A673 (cell line): Measurements from ENCODE around the gene ABCG1. TPM values are rescaled to one million over a fixed set of nuclear protein-coding genes. Genes with fewer than 3 reads are reported as not detected.

ENCODE experiments used
- BruUV-seq: library from RNA; stranded (reverse); fragments of 400-500 nt; replicated peaks from 2 replicates; lab custom pipeline; 2021; lab: Mats Ljungman, UMichigan
- CTCF ChIA-PET: fragments of 300-600 bp; sonication (Branson Sonifier 250); formaldehyde crosslinking; loops from one replicate; lab custom pipeline; 2022; ENCODE audit warnings: antibody characterized with exemption; lab: Charles Lee
- POLR2A ChIA-PET: fragments of 300-600 bp; sonication (Branson Sonifier 250); formaldehyde crosslinking; loops from one replicate; lab custom pipeline; 2022; ENCODE audit warnings: antibody characterized with exemption; ENCODE audit not compliant: low non-redundant PET; lab: Charles Lee
- DNase-seq: peaks from one replicate; pipeline ENCODE4 v3.0.0-alpha.2; 2015; ENCODE audit warnings: low spot score
- H3K27ac ChIP-seq: fragments of 200-600 bp; sonication (generic); 2 replicates; pipeline ENCODE4 v1.5.1; 2016; ENCODE audit warnings: mixed run types, low read depth, mild to moderate bottlenecking, mixed read lengths, antibody characterized with exemption, low read length; ENCODE audit not compliant: poor library complexity, severe bottlenecking
- H3K27me3 ChIP-seq: fragments of 200-600 bp; sonication (generic); replicated peaks from 2 replicates; pipeline ENCODE4 v1.6.1; 2017; ENCODE audit warnings: mixed run types, low read depth, mild to moderate bottlenecking, mixed read lengths, antibody characterized with exemption, low read length; ENCODE audit not compliant: insufficient read depth, poor library complexity
- H3K36me3 ChIP-seq: fragments of 200-600 bp; sonication (generic); 2 replicates; pipeline ENCODE4 v1.6.1; 2016; ENCODE audit warnings: mixed run types, mild to moderate bottlenecking, mixed read lengths, antibody characterized with exemption, low read length; ENCODE audit not compliant: insufficient read depth, poor library complexity, severe bottlenecking
- H3K4me1 ChIP-seq: fragments of 200-600 bp; sonication (generic); 2 replicates; pipeline ENCODE4 v1.6.1; 2017; ENCODE audit warnings: mixed run types, mild to moderate bottlenecking, mixed read lengths, antibody characterized with exemption, low read length; ENCODE audit not compliant: insufficient read depth, poor library complexity, severe bottlenecking
- H3K4me3 ChIP-seq: fragments of 200-600 bp; sonication (generic); 2 replicates; pipeline ENCODE4 v1.5.1; 2016; ENCODE audit warnings: low read depth, mixed run types, mild to moderate bottlenecking, mixed read lengths, low read length; ENCODE audit not compliant: poor library complexity, severe bottlenecking
- H3K9me3 ChIP-seq: fragments of 200-600 bp; sonication (generic); 2 replicates; pipeline ENCODE4 v1.6.1; 2016; ENCODE audit warnings: mixed run types, low read depth, mild to moderate bottlenecking, mixed read lengths, antibody characterized with exemption, low read length; ENCODE audit not compliant: poor library complexity, severe bottlenecking
- EZH2 ChIP-seq: fragments of 200-600 bp; sonication (generic); IDR thresholded peaks from 2 replicates; pipeline ENCODE4 v1.6.1; 2017; ENCODE audit warnings: borderline replicate concordance, low read depth, mild to moderate bottlenecking, mixed read lengths, antibody characterized with exemption, low read length; ENCODE audit not compliant: poor library complexity, severe bottlenecking
- intact Hi-C: fragments of 100-400 bp; cut with micrococcal nuclease; formaldehyde crosslinking; loops from one replicate; pipeline ENCODE4 v1.10.0; 2022; ENCODE audit not compliant: unreplicated experiment
- total RNA-seq: library from RNA; stranded (reverse); gene quantifications from 2 replicates; pipeline ENCODE4 v1.2.3, GENCODE V29; 2021
- TF ChIP-seq, protein P1 (sequence below): fragments of 300-800, 200-600 bp; sonication (generic); conservative IDR thresholded peaks from 2 replicates; pipeline ENCODE4 v1.5.1; 2017; ENCODE audit warnings: low read depth, mild to moderate bottlenecking, antibody characterized with exemption, low read length, moderate library complexity, mixed read lengths

The ABCG1 gene
- total RNA-seq, 1 experiment from 2014 or later = 3.4 TPM

GRCh38 chr21:42343556-42343955 lies 124.6 kb downstream of the ABCG1 start:
- Histone ChIP-seq H3K4me1 (no peaks in the 10 kb centered on the region), H3K36me3 (no peaks in the 10 kb centered on the region), H3K9me3 (no peaks in the 10 kb centered on the region), H3K4me3 (no peak overlapping the region), H3K27me3 (no peaks in the 10 kb centered on the region), H3K27ac (no peak overlapping the region)
- DNase-seq = no peak
- BruUV-seq = no TSS peak
- CTCF ChIA-PET = no interaction called here
- intact Hi-C loops = no loop called here
- TF ChIP-seq, protein P1, sequence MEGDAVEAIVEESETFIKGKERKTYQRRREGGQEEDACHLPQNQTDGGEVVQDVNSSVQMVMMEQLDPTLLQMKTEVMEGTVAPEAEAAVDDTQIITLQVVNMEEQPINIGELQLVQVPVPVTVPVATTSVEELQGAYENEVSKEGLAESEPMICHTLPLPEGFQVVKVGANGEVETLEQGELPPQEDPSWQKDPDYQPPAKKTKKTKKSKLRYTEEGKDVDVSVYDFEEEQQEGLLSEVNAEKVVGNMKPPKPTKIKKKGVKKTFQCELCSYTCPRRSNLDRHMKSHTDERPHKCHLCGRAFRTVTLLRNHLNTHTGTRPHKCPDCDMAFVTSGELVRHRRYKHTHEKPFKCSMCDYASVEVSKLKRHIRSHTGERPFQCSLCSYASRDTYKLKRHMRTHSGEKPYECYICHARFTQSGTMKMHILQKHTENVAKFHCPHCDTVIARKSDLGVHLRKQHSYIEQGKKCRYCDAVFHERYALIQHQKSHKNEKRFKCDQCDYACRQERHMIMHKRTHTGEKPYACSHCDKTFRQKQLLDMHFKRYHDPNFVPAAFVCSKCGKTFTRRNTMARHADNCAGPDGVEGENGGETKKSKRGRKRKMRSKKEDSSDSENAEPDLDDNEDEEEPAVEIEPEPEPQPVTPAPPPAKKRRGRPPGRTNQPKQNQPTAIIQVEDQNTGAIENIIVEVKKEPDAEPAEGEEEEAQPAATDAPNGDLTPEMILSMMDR = no peak
- no peak for TF ChIP-seq EZH2
- POLR2A ChIA-PET = no interaction called here

DNA sequence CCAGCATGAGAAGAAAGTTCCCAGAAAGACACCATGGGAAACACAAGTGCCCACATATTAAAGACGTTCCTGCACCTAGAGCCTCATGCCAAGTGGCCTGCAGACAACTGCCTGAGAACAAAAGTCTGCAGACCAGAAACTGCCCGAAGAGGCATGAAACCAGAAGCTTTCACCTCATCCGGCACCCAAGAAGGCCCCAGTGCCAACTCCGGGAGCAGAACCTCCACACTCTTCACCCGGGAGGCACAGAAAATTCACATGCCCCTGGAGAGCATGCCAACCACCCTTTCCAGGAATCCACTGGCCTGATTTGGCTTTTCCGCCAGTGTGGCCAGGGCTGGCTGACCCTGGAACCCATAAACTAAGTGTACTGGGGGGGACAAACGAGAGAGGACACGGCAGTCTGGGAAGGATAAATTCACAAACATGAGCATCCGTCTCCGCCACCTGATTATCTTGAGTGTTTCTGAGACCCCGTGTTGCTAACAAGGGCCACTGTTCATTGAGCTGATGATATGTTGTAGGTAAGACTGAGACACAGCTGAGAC lies 125.1 kb downstream of the ABCG1 start:
- no peaks in the 10 kb centered on the region for H3K27me3 ChIP-seq
- no peak for DNase-seq
- H3K9me3 ChIP-seq = no peaks in the 10 kb centered on the region
- no TSS peak for BruUV-seq
- no peak overlapping the region for H3K27ac ChIP-seq
- no peak overlapping the region for H3K4me3 ChIP-seq
- intact Hi-C loops = no loop called here
- H3K36me3 ChIP-seq = no peaks in the 10 kb centered on the region
- H3K4me1 ChIP-seq = no peaks in the 10 kb centered on the region
- ChIA-PET POLR2A (no interaction called here), CTCF (no interaction called here)
- TF ChIP-seq EZH2 = no peak
- TF ChIP-seq, protein P1 = no peak

DNA sequence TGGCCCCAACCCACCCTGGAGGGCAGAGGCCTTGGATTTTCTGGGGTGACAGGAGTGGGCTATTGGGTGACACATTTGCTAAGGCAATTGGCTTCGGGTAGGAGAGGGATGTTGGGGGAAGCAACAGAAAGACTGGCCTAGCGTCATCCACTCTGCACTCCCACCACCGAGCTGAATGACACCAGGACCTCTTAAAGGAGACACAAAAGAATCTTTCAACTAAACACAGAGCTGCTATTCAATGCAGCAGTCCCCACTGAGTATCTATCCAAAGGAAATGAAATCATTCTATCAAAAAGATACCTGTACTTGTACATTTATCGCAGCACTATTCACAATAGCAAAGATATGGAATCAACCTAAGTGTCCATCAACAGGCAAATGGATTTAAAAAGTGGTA lies 125.7 kb downstream of the ABCG1 start:
- Histone ChIP-seq H3K4me3 (no peak overlapping the region), H3K36me3 (no peaks in the 10 kb centered on the region), H3K27me3 (no peaks in the 10 kb centered on the region), H3K27ac (no peak overlapping the region), H3K4me1 (no peaks in the 10 kb centered on the region), H3K9me3 (no peaks in the 10 kb centered on the region)
- ChIA-PET POLR2A (no interaction called here), CTCF (no interaction called here)
- intact Hi-C loops = no loop called here
- BruUV-seq = no TSS peak
- DNase-seq = no peak
- TF ChIP-seq EZH2 = no peak
- TF ChIP-seq, protein P1 = no peak
